Naive B cell (primary cell): ENCODE measurements around the gene EPHX1. TPM values are rescaled to one million over a fixed set of nuclear protein-coding genes. Genes with fewer than 3 reads are reported as not detected.
"Not testable (repeated sequence)": the region's sequence is repeated elsewhere in the genome, so short reads cannot be mapped to it uniquely, and the experiment has no call there.

Experiments
- ATAC-seq, 2 donors: fragments of 150-1000 bp; cut with Tn5 transposase; 2 replicates each; pipeline ENCODE4 v1.10.0; 2021; ENCODE audit warnings: low read depth in 2 of 2, mild to moderate bottlenecking in 2 of 2, moderate library complexity in 2 of 2
- DNase-seq: peaks from one replicate; pipeline ENCODE4 v3.0.0; 2022
- H3K27ac Mint-ChIP-seq, 6 donors: one replicate each; pipeline ENCODE4 v1.8.0; 2020 to 2022; ENCODE audit warnings: mild to moderate bottlenecking in 6 of 6, mixed read lengths in 6 of 6, moderate library complexity in 5 of 6, inconsistent platforms in 2 of 6
- H3K27me3 Mint-ChIP-seq, 3 donors: one replicate each; pipeline ENCODE4 v1.8.0; 2021 to 2022; ENCODE audit warnings: mixed read lengths in 3 of 3, mild to moderate bottlenecking in 1 of 3
- H3K36me3 Mint-ChIP-seq, 2 donors: one replicate each; pipeline ENCODE4 v1.8.0; 2020 to 2022; ENCODE audit warnings: mixed read lengths in 2 of 2, inconsistent platforms in 1 of 2, mild to moderate bottlenecking in 1 of 2
- H3K4me1 Mint-ChIP-seq, 3 donors: one replicate each; pipeline ENCODE4 v1.8.0; 2020 to 2022; ENCODE audit warnings: mixed read lengths in 3 of 3, inconsistent platforms in 1 of 3, mild to moderate bottlenecking in 1 of 3, moderate library complexity in 1 of 3
- H3K4me3 Mint-ChIP-seq, 8 donors: one replicate each; pipeline ENCODE4 v1.8.0; 2020 to 2022; ENCODE audit warnings: mild to moderate bottlenecking in 8 of 8, mixed read lengths in 8 of 8, moderate library complexity in 8 of 8, inconsistent platforms in 2 of 8
- H3K9me3 Mint-ChIP-seq, 7 donors: one replicate each; pipeline ENCODE4 v1.8.0; 2020 to 2022; ENCODE audit warnings: mixed read lengths in 7 of 7, mild to moderate bottlenecking in 5 of 7, inconsistent platforms in 2 of 7, moderate library complexity in 1 of 7
- polyA plus RNA-seq, 6 donors: library from polyadenylated mRNA; unstranded; fragments of 300-500 nt; fragmentation: Illumina TruSeq; gene quantifications; one replicate each; pipeline ENCODE4 v1.2.3, GENCODE V29; 2021; ENCODE audit warnings: low read depth in 6 of 6

Gene EPHX1
- polyA plus RNA-seq, 6 donors from 2014 or later, result 0.24 to 1.1 (median 1.0) TPM; not detected in 1

DNA sequence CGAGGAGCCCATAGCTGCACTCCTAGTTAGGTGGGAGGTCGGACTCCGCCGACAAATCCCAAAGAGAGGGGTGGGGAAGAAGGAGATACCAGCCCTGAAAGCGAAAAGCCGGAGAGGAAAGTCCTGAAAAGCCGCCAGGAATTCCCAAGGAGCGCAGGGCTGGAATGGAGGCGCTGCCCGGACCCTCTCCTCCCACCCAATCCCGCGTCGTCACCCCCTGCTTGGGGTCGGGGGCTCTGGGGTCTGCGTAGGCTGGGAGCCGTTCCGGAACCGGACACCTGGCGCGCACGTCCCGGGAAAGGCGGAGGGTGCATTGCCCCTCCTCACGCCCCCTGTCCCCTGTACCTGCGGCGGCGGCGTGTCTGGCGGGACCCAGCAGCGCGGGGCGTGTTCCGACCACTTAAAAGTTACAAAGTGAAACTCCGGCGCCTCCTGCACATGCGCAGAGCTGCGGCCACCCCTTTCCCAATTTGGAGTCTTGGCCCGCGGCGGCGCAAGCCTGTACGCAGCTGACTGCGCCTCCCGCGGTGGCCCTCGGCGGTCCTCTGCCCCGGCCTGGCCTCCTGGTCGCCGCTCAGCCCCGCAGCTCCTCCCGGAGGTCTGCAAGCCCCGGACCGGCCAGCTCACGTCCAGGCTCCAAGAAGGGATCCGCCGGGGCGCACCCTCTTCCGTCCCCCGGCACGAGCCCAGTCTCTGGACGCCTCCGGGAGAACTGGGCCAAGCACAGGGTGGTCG lies 72.2 kb downstream of the EPHX1 start, which contains the start of gene TMEM63A:
Gene TMEM63A (minus strand): TSS at position 422 of the 735 bp plus-strand sequence. CDS start 4,800 bp downstream, outside the sequence.
- H3K4me1 Mint-ChIP-seq, result peaks cover 45 to 55% (median 55%) of the 10 kb centered on the region in 3 donors
- H3K27me3 Mint-ChIP-seq, result peaks cover 0 to 3% (median 0%) of the 10 kb centered on the region in 3 donors
- H3K27ac Mint-ChIP-seq, result peak within 1 kb of the TSS; percentile 78 to 93 (median 88)
- no peaks in the 10 kb centered on the region for H3K9me3 Mint-ChIP-seq
- ATAC-seq (peak; percentile 79 to 84), DNase-seq (peak; percentile 86)
- H3K4me3 Mint-ChIP-seq, result peak within 1 kb of the TSS; percentile 90 to 97 (median 95)
- no peaks in the 10 kb centered on the region for H3K36me3 Mint-ChIP-seq

DNA sequence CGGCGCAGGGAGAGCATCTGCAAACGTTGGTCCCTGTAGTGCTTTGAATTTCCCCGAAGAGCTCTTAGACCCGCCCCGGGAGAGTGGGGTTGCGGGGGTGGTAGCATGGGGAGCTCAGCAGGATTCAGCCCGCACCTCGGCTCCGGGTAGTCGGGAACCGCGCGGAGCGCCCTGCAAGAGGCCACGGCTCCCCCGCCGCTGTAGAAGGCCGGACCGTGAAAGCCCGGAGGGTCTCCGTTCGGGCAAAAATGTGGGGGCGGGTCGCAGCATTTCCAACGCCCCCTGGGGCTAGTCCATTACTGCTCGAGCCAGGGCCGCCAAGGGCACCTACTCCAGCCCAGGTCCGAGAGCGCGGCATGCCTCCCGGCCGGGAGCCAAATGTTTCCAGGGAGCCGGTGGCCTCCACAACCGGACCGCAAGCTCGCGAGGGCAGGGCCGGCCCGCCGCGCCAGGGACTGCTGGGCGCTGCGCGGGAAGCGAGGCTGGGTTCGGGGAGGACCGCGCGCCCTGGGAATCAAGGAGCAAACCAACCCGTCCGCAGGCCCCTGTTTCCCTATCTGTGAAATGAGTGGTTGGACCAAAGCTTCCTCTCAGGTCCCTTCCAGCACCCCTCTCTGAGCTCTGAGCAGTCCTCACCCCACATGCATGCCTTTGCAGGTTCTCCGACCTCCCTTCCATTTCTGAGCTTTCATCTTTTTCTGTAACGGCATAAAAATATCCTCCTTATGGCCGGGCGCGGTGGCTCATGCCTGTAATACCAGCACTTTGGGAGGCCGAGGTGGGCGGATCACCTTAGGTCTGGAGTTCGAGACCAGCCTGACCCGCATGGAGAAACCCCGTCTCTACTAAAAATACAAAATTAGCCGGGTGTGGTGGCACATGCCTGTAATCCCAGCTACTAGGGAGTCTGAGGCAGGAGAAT lies 73.0 kb downstream of the EPHX1 start:
- H3K27me3 Mint-ChIP-seq, result peaks cover 0 to 5% (median 0%) of the 10 kb centered on the region in 3 donors
- no peaks in the 10 kb centered on the region for H3K9me3 Mint-ChIP-seq
- H3K4me1 Mint-ChIP-seq, result peaks cover 40 to 47% (median 46%) of the 10 kb centered on the region in 3 donors
- H3K4me3 Mint-ChIP-seq, result peak overlapping the region; percentile 90 to 97 (median 95)
- peak; percentile 40 to 44 for ATAC-seq
- H3K36me3 Mint-ChIP-seq, result no peaks in the 10 kb centered on the region
- peak overlapping the region; percentile 24 to 93 (median 88) for H3K27ac Mint-ChIP-seq
- DNase-seq, result no peak

DNA sequence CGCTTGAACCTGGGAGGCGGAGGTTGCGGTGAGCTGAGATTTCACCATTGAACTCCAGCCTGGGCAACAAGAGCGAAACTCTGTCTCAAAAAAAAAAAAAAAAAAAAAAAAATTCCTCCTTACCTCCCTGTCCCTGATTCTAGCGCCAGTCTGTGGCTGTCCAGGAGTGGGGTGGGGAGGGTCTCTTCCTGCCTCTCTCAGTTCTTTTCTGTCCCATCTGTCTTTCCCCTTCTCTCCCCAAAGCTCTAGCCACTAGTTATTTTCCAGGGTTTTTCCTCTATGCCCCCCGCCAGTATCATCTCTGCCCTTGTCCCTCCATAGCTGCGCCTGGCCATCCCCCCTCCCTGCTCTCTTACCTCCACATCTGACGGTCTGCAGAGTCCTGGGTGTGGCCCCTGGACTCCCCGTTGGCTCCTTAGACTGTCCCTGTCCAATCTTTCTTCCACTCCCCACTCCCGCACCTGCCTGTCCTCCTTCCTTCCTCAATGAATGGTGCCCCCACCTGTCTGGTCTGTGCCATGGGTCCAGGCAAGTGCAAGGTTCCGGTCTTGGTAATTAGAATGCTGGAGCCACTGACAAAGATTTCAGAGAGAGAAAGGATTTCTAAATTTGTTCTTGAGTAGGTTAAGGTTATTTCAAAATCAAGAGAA lies 73.8 kb downstream of the EPHX1 start:
- no peaks in the 10 kb centered on the region for H3K9me3 Mint-ChIP-seq
- H3K36me3 Mint-ChIP-seq, result no peaks in the 10 kb centered on the region
- DNase-seq, result no peak
- H3K4me1 Mint-ChIP-seq, result peaks cover 35 to 42% (median 40%) of the 10 kb centered on the region in 3 donors
- ATAC-seq, result no peak
- peaks cover 0 to 9% (median 0%) of the 10 kb centered on the region in 3 donors for H3K27me3 Mint-ChIP-seq
- H3K27ac Mint-ChIP-seq, result peak overlapping the region in 5 of 6 donors; percentile 30 to 88 (median 71)
- peak overlapping the region; percentile 90 to 97 (median 95) for H3K4me3 Mint-ChIP-seq

DNA sequence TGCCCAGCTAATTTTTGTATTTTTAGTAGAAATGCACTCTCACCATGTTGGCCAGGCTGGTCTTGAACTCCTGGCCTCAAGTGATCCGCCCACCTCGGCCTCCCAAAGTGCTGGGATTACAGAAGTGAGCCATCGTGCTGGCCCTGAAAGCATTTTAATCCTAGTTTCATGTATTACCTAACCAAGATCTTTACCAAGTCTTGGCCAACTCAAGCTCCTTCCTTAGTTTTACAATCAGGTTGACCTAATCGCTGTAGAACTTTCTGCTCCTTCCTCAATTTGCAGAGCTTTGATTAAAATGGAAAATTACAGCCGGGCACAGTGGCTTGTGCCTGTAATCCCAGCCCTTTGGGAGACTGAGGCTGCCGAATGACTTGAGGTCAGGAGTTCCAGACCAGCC lies 75.4 kb downstream of the EPHX1 start:
- ATAC-seq, result no peak
- H3K4me3 Mint-ChIP-seq, result peak overlapping the region in 3 of 8 donors; percentile 15 to 61 (median 53)
- H3K4me1 Mint-ChIP-seq, result peaks cover 19 to 26% (median 24%) of the 10 kb centered on the region in 3 donors
- peaks cover 0 to 9% (median 0%) of the 10 kb centered on the region in 3 donors for H3K27me3 Mint-ChIP-seq
- H3K36me3 Mint-ChIP-seq, result no peaks in the 10 kb centered on the region
- H3K9me3 Mint-ChIP-seq, result no peaks in the 10 kb centered on the region
- DNase-seq, result no peak
- H3K27ac Mint-ChIP-seq, result no peak overlapping the region

DNA sequence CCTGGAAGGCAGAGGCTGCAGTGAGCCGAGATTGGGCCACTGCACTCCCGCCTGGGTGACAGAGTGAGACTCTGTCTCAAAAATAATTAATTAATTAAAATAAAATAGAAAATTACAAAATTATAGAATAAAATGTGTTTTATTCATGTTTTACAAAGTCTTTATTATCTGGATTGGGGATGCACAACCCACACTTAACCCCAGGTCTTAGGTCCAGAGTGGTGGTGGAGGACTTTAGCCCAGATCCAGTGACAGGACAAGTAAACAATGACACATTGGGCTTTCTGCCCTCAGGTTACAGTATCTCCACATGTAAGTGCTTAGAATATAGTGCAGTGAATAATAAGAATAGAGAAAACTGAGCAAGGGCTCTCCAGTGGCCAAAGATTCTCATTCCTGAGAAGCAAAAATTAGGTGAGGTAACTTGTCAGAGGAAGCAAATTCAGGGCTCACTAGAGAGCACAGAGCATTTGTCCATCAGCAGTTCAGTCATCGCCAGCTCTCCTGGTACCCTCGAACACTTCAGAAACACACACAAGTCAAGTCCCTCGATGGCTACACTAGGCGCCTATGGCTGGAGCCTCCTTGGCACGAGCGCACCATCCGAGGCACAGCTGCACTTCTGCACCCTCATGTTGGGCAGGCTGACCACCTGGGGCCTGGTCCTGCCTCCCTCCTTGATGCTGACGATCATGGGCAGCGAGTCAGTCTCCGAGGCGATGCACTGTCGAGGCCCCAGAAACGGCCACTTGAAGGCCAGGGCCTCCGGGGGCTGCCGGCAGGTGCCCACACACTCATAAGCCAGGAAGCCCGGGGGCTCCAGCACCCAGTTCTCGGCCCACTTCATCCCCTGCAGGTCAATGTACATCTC lies 76.5 kb downstream of the EPHX1 start:
- no peak for ATAC-seq
- peaks cover 12 to 15% (median 13%) of the 10 kb centered on the region in 3 donors for H3K4me1 Mint-ChIP-seq

DNA sequence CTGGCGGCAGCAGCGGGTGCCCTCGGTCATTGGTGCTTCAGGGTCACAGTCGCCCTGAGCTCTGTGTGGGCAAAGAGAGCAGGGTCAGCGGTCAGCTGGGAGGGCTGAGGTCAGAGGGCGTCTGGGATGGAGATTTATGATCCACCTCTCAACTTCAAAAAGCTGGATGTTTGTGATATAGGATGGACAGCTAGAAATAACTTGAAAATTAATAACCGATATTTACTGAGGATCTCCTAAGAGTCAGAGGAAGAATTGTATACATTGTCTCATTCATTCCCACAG lies 77.0 kb downstream of the EPHX1 start:
- peaks cover 11 to 14% (median 12%) of the 10 kb centered on the region in 3 donors for H3K4me1 Mint-ChIP-seq
- DNase-seq, result no peak
- H3K27ac Mint-ChIP-seq, result no peak overlapping the region
- H3K4me3 Mint-ChIP-seq, result peak overlapping the region in 1 of 8 donors; percentile 47
- peaks cover 0 to 9% (median 0%) of the 10 kb centered on the region in 3 donors for H3K27me3 Mint-ChIP-seq
- no peak for ATAC-seq
- no peaks in the 10 kb centered on the region for H3K36me3 Mint-ChIP-seq
- no peaks in the 10 kb centered on the region for H3K9me3 Mint-ChIP-seq

More for the DNA sequence above, 76.5 kb downstream of the EPHX1 start:
- no peak for DNase-seq
- Mint-ChIP-seq H3K27me3 (peaks cover 0 to 9% (median 0%) of the 10 kb centered on the region in 3 donors), H3K27ac (no peak overlapping the region), H3K36me3 (no peaks in the 10 kb centered on the region), H3K4me3 (peak overlapping the region in 2 of 8 donors; percentile 47 to 69), H3K9me3 (no peaks in the 10 kb centered on the region)

DNA sequence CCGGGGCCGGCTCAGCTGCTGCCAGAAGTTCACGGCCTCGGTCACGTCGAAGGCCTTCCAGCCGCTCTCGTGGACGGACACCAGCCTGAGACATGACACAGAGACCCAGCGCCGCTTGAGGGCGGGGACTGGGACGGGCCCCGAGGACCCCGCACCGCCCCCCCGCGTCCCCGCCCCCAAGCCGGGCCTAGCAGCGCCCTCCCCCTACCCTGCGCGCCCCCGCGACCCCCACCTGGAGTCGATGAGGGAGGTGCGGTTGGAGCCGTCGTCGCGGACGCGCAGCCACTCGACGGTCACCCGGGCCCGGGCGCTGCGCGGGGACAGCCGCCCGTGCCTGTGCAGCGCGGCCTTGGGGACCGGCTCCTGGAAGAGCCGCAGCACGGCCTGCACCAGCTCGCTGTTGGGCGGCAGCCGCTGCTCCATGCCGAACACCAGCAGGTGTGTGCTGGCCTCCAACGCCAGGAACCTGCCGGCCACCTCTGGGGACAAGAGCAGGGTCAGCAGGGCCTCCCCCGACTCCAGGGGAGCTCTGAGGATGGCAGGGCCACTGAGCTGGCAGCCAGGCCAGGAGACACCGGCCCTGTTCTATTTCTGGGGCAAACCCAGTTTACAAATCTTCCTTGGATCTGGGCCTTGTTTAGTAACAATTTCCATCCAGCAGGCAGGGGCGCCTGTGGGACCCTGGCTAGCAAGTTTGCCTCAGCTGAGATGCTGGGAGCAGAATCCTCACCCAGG lies 77.8 kb downstream of the EPHX1 start:
- ATAC-seq, H3K9me3 Mint-ChIP-seq, H3K36me3 Mint-ChIP-seq, H3K27ac Mint-ChIP-seq, DNase-seq, H3K27me3 Mint-ChIP-seq: not testable (repeated sequence)
- peaks cover 11 to 14% (median 12%) of the 10 kb centered on the region in 3 donors for H3K4me1 Mint-ChIP-seq
- peak overlapping the region in 1 of 8 donors; percentile 47 for H3K4me3 Mint-ChIP-seq

DNA sequence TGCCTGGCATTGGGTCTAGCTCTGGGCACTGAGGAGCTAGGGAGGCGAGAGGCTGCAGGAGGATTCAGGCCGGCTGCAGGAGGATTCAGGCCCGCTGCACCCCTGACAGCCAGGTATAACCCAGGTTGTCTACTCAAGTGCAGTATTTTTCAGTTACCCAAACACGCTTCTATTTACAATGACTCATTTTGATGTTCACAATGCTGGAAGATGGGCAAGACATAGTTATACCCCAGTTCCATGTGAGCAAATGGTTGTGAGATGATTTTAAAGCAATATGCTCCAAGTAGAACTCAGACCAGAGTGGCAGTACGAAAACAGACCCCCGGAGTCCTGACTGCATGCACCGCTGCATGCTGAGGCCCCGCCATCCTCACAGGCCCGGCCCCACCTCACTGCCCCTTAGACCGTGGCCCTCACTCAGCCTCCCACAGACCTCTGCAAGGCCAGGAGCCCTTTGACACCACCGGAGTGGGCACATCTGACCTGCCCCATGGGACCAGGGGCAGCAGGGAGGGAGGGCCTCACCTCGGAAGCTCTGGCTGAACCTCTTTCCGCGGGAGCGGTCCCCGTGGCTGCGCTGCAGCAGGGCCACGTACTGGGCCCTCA lies 78.5 kb downstream of the EPHX1 start:
- H3K4me1 Mint-ChIP-seq, result peaks cover 6 to 10% (median 7%) of the 10 kb centered on the region in 3 donors
- no peaks in the 10 kb centered on the region for H3K36me3 Mint-ChIP-seq
- ATAC-seq, result no peak
- H3K9me3 Mint-ChIP-seq, result no peaks in the 10 kb centered on the region
- no peak overlapping the region for H3K27ac Mint-ChIP-seq
- peak overlapping the region in 1 of 8 donors; percentile 19 for H3K4me3 Mint-ChIP-seq
- DNase-seq, result no peak
- peaks cover 0 to 9% (median 0%) of the 10 kb centered on the region in 3 donors for H3K27me3 Mint-ChIP-seq

DNA sequence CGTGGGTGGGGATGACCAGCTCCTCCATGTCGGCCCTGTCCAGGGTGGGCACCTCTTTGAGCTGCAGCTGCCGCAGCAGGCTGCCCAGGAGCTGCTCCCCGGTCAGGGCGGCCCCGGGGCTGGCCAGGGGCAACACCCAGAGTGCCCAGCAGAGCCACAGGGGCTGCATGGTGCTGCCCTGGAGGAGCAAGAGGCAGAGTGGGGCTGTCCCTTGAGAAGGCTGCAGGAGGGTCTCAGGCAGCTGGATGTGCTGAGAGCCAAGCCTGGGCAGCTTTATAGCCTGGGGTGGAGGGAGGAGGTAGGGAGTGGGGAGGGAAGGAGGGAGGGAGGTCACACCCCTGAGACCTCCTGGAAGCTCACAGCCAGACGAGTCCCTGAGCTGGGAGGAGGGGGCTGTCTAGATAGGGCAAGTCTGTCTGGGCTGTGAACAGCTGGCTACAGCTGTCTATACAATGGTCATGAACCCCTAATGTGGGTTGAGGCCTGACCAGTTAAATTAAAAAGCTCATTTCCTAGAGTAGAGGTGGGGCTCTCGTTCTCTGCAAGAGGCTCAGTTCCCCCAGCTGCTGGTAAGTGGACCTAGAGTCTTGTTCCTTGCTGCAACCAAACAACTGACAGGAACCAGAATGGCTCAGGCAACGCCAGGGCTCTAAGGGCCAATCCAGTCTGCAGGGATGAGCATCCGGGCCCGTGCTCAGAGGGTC lies 79.1 kb downstream of the EPHX1 start, which contains the start of gene LEFTY1:
Gene LEFTY1 (minus strand): TSS at position 249 of the 704 bp plus-strand sequence. CDS start 80 bp downstream, at position 169.
- Mint-ChIP-seq H3K4me3 (peak within 1 kb of the TSS in 2 of 8 donors; percentile 10 to 47), H3K9me3 (no peaks in the 10 kb centered on the region), H3K36me3 (no peaks in the 10 kb centered on the region), H3K4me1 (peaks cover under 1 to 5% (median under 1%) of the 10 kb centered on the region in 3 donors), H3K27ac (peak within 1 kb of the TSS in 2 of 6 donors; percentile 38 to 42), H3K27me3 (peaks cover 0 to 9% (median 0%) of the 10 kb centered on the region in 3 donors)
- DNase-seq, result no peak
- ATAC-seq, result no peak

DNA sequence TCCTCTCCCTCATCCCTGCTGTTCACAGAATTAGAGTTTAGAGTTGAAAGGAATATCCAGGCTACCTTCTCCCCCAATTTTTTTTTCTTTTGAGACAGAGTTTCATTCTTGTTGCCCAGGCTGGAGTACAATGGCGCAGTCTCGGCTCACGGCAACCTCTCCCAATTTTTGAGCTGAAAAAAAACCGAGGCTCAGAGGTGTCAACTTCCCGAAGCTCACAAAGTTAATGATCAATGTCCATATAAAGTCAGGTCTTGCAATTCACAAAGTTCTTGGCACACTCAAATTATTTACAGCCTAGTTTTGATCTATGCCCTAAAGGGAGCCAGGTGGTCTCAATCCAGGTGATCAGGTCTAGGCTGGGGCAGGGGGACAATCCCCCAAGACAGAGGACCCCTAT lies 79.8 kb downstream of the EPHX1 start:
- Mint-ChIP-seq H3K4me3 (peak overlapping the region in 2 of 8 donors; percentile 10 to 18), H3K27me3 (peaks cover 0 to 9% (median 0%) of the 10 kb centered on the region in 3 donors), H3K36me3 (no peaks in the 10 kb centered on the region), H3K27ac (no peak overlapping the region), H3K9me3 (no peaks in the 10 kb centered on the region), H3K4me1 (peaks cover 0 to 5% (median 0%) of the 10 kb centered on the region in 3 donors)
- ATAC-seq, result no peak
- no peak for DNase-seq
